GM12865 (cell line): ENCODE data around the gene CDC42BPA.
"Not testable (repeated sequence)": the region's sequence is repeated elsewhere in the genome, so short reads cannot be mapped to it uniquely, and the experiment has no call there.

ENCODE experiments used
- DNase-seq: peaks from one replicate; pipeline ENCODE4 v3.0.0; 2010; ENCODE audit warnings: low read depth
- H3K4me3 ChIP-seq: 2 replicates; pipeline ENCODE4 v1.5.1; 2011; ENCODE audit warnings: mild to moderate bottlenecking, low read depth, low read length, control low read depth
- CTCF ChIP-seq: IDR thresholded peaks from 2 replicates; pipeline ENCODE4 v1.5.1; 2011; ENCODE audit warnings: low read length, control low read depth, low read depth, inconsistent platforms; ENCODE audit not compliant: insufficient read depth; ENCODE audit errors: missing control alignments

The CDC42BPA gene

GRCh38 chr1:227253065-227253464 is 65.2 kb downstream of the CDC42BPA start:
- DNase-seq: no peak
- TF ChIP-seq CTCF: no peak
- H3K4me3 ChIP-seq: no peak overlapping the region

- TF ChIP-seq CTCF: no peak
- DNase-seq: no peak
- H3K4me3 ChIP-seq: no peak overlapping the region
Measured at GRCh38 chr1:227245613-227246320, 72.5 kb downstream of the CDC42BPA start.

GRCh38 chr1:227244339-227245118 is 73.8 kb downstream of the CDC42BPA start:
- DNase-seq: no peak
- TF ChIP-seq CTCF: no peak
- H3K4me3 ChIP-seq: no peak overlapping the region

GRCh38 chr1:227242811-227243682 is 75.2 kb downstream of the CDC42BPA start:
- DNase-seq: no peak
- no peak for TF ChIP-seq CTCF
- H3K4me3 ChIP-seq: no peak overlapping the region

GRCh38 chr1:227240983-227241382 is 77.3 kb downstream of the CDC42BPA start:
- H3K4me3 ChIP-seq: no peak overlapping the region
- no peak for TF ChIP-seq CTCF
- no peak for DNase-seq

GRCh38 chr1:227234998-227235405 is 83.3 kb downstream of the CDC42BPA start:
- TF ChIP-seq CTCF: peak; percentile 31
- DNase-seq: peak; percentile 46
- no peak overlapping the region for H3K4me3 ChIP-seq

- H3K4me3 ChIP-seq, DNase-seq: not testable (repeated sequence)
Measured at GRCh38 chr1:227231128-227231527, 87.2 kb downstream of the CDC42BPA start.
